Stimulated activated naive CD8-positive, alpha-beta T cell treated with anti-CD3 and anti-CD28 coated beads, Interleukin-15, Interleukin-2, amounts not matched to agents 100 ng/mL and 50 ng/mL, for 24 hours (primary cell): Measurements from ENCODE around the gene MAPRE3.

Experiments
- H3K27ac Mint-ChIP-seq: one replicate; pipeline ENCODE4 v1.8.0; 2021; ENCODE audit warnings: mild to moderate bottlenecking, mixed read lengths
- H3K27me3 Mint-ChIP-seq: one replicate; pipeline ENCODE4 v1.8.0; 2021; ENCODE audit warnings: mixed read lengths
- H3K36me3 Mint-ChIP-seq: one replicate; pipeline ENCODE4 v1.8.0; 2021; ENCODE audit warnings: low read depth, mixed read lengths
- H3K4me1 Mint-ChIP-seq: one replicate; pipeline ENCODE4 v1.8.0; 2021; ENCODE audit warnings: low read depth, mixed read lengths
- H3K4me3 Mint-ChIP-seq: one replicate; pipeline ENCODE4 v1.8.0; 2021; ENCODE audit warnings: mild to moderate bottlenecking, mixed read lengths
- H3K9me3 Mint-ChIP-seq: one replicate; pipeline ENCODE4 v1.8.0; 2021; ENCODE audit warnings: mixed read lengths

Gene MAPRE3

GRCh38 chr2:26986576-26986975 lies 16.1 kb downstream of the MAPRE3 start:
- Mint-ChIP-seq H3K9me3 (no peaks in the 10 kb centered on the region), H3K4me1 (no peaks in the 10 kb centered on the region), H3K27ac (no peak overlapping the region), H3K4me3 (no peak overlapping the region), H3K36me3 (no peaks in the 10 kb centered on the region), H3K27me3 (no peaks in the 10 kb centered on the region)

GRCh38 chr2:26988058-26988860 lies 17.8 kb downstream of the MAPRE3 start:
- H3K4me1 Mint-ChIP-seq: no peaks in the 10 kb centered on the region
- no peaks in the 10 kb centered on the region for H3K27me3 Mint-ChIP-seq
- no peak overlapping the region for H3K4me3 Mint-ChIP-seq
- H3K9me3 Mint-ChIP-seq: no peaks in the 10 kb centered on the region
- no peak overlapping the region for H3K27ac Mint-ChIP-seq
- no peaks in the 10 kb centered on the region for H3K36me3 Mint-ChIP-seq

GRCh38 chr2:26989156-26989555 lies 18.7 kb downstream of the MAPRE3 start:
- Mint-ChIP-seq H3K27me3 (no peaks in the 10 kb centered on the region), H3K27ac (no peak overlapping the region), H3K9me3 (no peaks in the 10 kb centered on the region), H3K4me1 (no peaks in the 10 kb centered on the region), H3K36me3 (no peaks in the 10 kb centered on the region), H3K4me3 (no peak overlapping the region)

- H3K27ac Mint-ChIP-seq: no peak overlapping the region
- no peaks in the 10 kb centered on the region for H3K9me3 Mint-ChIP-seq
- H3K27me3 Mint-ChIP-seq: no peaks in the 10 kb centered on the region
- no peaks in the 10 kb centered on the region for H3K36me3 Mint-ChIP-seq
- no peaks in the 10 kb centered on the region for H3K4me1 Mint-ChIP-seq
- no peak overlapping the region for H3K4me3 Mint-ChIP-seq
Measured at GRCh38 chr2:26991717-26992116, 21.3 kb downstream of the MAPRE3 start.

- H3K36me3 Mint-ChIP-seq: no peaks in the 10 kb centered on the region
- H3K4me1 Mint-ChIP-seq: no peaks in the 10 kb centered on the region
- no peak overlapping the region for H3K4me3 Mint-ChIP-seq
- H3K9me3 Mint-ChIP-seq: no peaks in the 10 kb centered on the region
- H3K27me3 Mint-ChIP-seq: no peaks in the 10 kb centered on the region
- no peak overlapping the region for H3K27ac Mint-ChIP-seq
Measured at GRCh38 chr2:26993768-26994167, 23.3 kb downstream of the MAPRE3 start.

GRCh38 chr2:26994983-26995382 lies 24.5 kb downstream of the MAPRE3 start:
- no peaks in the 10 kb centered on the region for H3K9me3 Mint-ChIP-seq
- no peak overlapping the region for H3K27ac Mint-ChIP-seq
- H3K36me3 Mint-ChIP-seq: no peaks in the 10 kb centered on the region
- no peaks in the 10 kb centered on the region for H3K4me1 Mint-ChIP-seq
- H3K27me3 Mint-ChIP-seq: no peaks in the 10 kb centered on the region
- H3K4me3 Mint-ChIP-seq: no peak overlapping the region

GRCh38 chr2:26997394-26997793 lies 27.0 kb downstream of the MAPRE3 start:
- H3K27me3 Mint-ChIP-seq: no peaks in the 10 kb centered on the region
- no peaks in the 10 kb centered on the region for H3K9me3 Mint-ChIP-seq
- no peaks in the 10 kb centered on the region for H3K4me1 Mint-ChIP-seq
- H3K36me3 Mint-ChIP-seq: no peaks in the 10 kb centered on the region
- H3K4me3 Mint-ChIP-seq: no peak overlapping the region
- H3K27ac Mint-ChIP-seq: no peak overlapping the region

GRCh38 chr2:26998323-26998722 lies 27.9 kb downstream of the MAPRE3 start:
- H3K36me3 Mint-ChIP-seq: no peaks in the 10 kb centered on the region
- H3K27ac Mint-ChIP-seq: no peak overlapping the region
- no peaks in the 10 kb centered on the region for H3K27me3 Mint-ChIP-seq
- H3K9me3 Mint-ChIP-seq: no peaks in the 10 kb centered on the region
- H3K4me3 Mint-ChIP-seq: no peak overlapping the region
- H3K4me1 Mint-ChIP-seq: no peaks in the 10 kb centered on the region

- Mint-ChIP-seq H3K27me3 (no peaks in the 10 kb centered on the region), H3K9me3 (no peaks in the 10 kb centered on the region), H3K4me1 (no peaks in the 10 kb centered on the region), H3K27ac (no peak overlapping the region), H3K36me3 (no peaks in the 10 kb centered on the region), H3K4me3 (no peak overlapping the region)
Measured at GRCh38 chr2:27000228-27000627, 29.8 kb downstream of the MAPRE3 start.

- no peaks in the 10 kb centered on the region for H3K36me3 Mint-ChIP-seq
- no peak overlapping the region for H3K27ac Mint-ChIP-seq
- no peak overlapping the region for H3K4me3 Mint-ChIP-seq
- H3K4me1 Mint-ChIP-seq: no peaks in the 10 kb centered on the region
- no peaks in the 10 kb centered on the region for H3K9me3 Mint-ChIP-seq
- H3K27me3 Mint-ChIP-seq: no peaks in the 10 kb centered on the region
Measured at GRCh38 chr2:27000995-27001394, 30.6 kb downstream of the MAPRE3 start.

- H3K27ac Mint-ChIP-seq: no peak overlapping the region
- H3K9me3 Mint-ChIP-seq: no peaks in the 10 kb centered on the region
- no peaks in the 10 kb centered on the region for H3K36me3 Mint-ChIP-seq
- no peaks in the 10 kb centered on the region for H3K27me3 Mint-ChIP-seq
- H3K4me1 Mint-ChIP-seq: no peaks in the 10 kb centered on the region
- no peak overlapping the region for H3K4me3 Mint-ChIP-seq
Measured at GRCh38 chr2:27001950-27002349, 31.5 kb downstream of the MAPRE3 start.

GRCh38 chr2:27003007-27003406 lies 32.6 kb downstream of the MAPRE3 start:
- Mint-ChIP-seq H3K27me3 (no peaks in the 10 kb centered on the region), H3K36me3 (no peaks in the 10 kb centered on the region), H3K4me3 (no peak overlapping the region), H3K9me3 (no peaks in the 10 kb centered on the region), H3K4me1 (no peaks in the 10 kb centered on the region), H3K27ac (no peak overlapping the region)

GRCh38 chr2:27003857-27004256 lies 33.4 kb downstream of the MAPRE3 start:
- no peak overlapping the region for H3K4me3 Mint-ChIP-seq
- no peaks in the 10 kb centered on the region for H3K9me3 Mint-ChIP-seq
- no peaks in the 10 kb centered on the region for H3K36me3 Mint-ChIP-seq
- no peaks in the 10 kb centered on the region for H3K27me3 Mint-ChIP-seq
- no peaks in the 10 kb centered on the region for H3K4me1 Mint-ChIP-seq
- H3K27ac Mint-ChIP-seq: no peak overlapping the region

GRCh38 chr2:27006602-27007415 lies 36.4 kb downstream of the MAPRE3 start:
- no peaks in the 10 kb centered on the region for H3K9me3 Mint-ChIP-seq
- no peak overlapping the region for H3K27ac Mint-ChIP-seq
- H3K27me3 Mint-ChIP-seq: no peaks in the 10 kb centered on the region
- H3K36me3 Mint-ChIP-seq: no peaks in the 10 kb centered on the region
- H3K4me3 Mint-ChIP-seq: no peak overlapping the region
- H3K4me1 Mint-ChIP-seq: peaks cover 4% of the 10 kb centered on the region
